ENCODE measurements around the gene C12orf76. TPM values are rescaled to one million over a fixed set of nuclear protein-coding genes. Genes with fewer than 3 reads are reported as not detected.

Gene C12orf76
- polyA plus RNA-seq, 1 of the 3 experiments (the other 2 are of a cell fraction), result 29.2 TPM

DNA sequence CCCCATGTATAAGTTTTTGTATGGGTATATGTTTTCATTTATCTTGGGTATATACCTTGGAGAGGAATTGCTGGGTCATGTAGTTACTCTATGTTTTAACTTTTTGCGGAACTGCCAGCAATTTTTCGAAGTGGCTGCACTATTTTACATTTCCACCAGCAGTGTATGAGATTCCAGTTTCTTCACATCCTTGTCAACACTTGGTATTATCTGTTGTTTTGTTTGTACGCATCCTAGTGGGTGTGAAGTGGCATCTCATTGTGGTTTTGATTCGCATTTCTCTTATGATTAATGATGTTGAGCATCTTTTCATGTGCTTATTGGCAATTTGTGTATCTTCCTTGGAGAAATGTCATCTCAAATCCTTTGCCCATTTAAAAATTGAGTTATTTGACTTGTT is 42.2 kb downstream of the C12orf76 start:
- ChIA-PET POLR2A (no interaction called here), CTCF (no interaction called here)
- 95% methylated on average over 4 of the region's 4 CpGs for WGBS (ENCODE audit: low lambda C conversion rate)
- H3K36me3 ChIP-seq (replicated peaks in 1 of 2; ENCODE audit: control insufficient read depth in 1 of 2, insufficient read depth in 2 of 2, low read length in 1 of 2), result peaks cover 0 to 8% of the 10 kb centered on the region in 2 experiments
- TF ChIP-seq, protein P1, sequence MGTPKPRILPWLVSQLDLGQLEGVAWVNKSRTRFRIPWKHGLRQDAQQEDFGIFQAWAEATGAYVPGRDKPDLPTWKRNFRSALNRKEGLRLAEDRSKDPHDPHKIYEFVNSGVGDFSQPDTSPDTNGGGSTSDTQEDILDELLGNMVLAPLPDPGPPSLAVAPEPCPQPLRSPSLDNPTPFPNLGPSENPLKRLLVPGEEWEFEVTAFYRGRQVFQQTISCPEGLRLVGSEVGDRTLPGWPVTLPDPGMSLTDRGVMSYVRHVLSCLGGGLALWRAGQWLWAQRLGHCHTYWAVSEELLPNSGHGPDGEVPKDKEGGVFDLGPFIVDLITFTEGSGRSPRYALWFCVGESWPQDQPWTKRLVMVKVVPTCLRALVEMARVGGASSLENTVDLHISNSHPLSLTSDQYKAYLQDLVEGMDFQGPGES (IDR thresholded peaks at IDR 0.05; ENCODE audit: low read depth, low read length), result no peak
- TF ChIP-seq ELF1 (IDR thresholded peaks at IDR 0.05) (no peak), RXRA (IDR thresholded peaks at IDR 0.05; ENCODE audit: borderline replicate concordance, low read depth) (no peak), GATA2 (CRISPR knock-in tag; IDR thresholded peaks at IDR 0.05) (no peak), POLR2AphosphoS5 (IDR thresholded peaks at IDR 0.05; ENCODE audit: low read depth, low read length) (no peak), RAD21 (IDR thresholded peaks at IDR 0.05; ENCODE audit: low read length) (no peak), MXI1 (IDR thresholded peaks at IDR 0.05; ENCODE audit: low read depth, low read length) (no peak), NFIC (IDR thresholded peaks at IDR 0.05; ENCODE audit: borderline replicate concordance) (no peak), GABPA (IDR thresholded peaks at IDR 0.05; ENCODE audit: low read depth) (no peak), TEAD4 (IDR thresholded peaks at IDR 0.05; ENCODE audit: borderline replicate concordance, insufficient read depth) (no peak), RFX5 (IDR thresholded peaks at IDR 0.05; ENCODE audit: low read length) (no peak)
- TF ChIP-seq, protein P2, sequence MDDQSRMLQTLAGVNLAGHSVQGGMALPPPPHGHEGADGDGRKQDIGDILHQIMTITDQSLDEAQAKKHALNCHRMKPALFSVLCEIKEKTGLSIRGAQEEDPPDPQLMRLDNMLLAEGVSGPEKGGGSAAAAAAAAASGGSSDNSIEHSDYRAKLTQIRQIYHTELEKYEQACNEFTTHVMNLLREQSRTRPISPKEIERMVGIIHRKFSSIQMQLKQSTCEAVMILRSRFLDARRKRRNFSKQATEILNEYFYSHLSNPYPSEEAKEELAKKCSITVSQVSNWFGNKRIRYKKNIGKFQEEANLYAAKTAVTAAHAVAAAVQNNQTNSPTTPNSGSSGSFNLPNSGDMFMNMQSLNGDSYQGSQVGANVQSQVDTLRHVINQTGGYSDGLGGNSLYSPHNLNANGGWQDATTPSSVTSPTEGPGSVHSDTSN (IDR thresholded peaks at IDR 0.05), result no peak
- TF ChIP-seq, protein P3, sequence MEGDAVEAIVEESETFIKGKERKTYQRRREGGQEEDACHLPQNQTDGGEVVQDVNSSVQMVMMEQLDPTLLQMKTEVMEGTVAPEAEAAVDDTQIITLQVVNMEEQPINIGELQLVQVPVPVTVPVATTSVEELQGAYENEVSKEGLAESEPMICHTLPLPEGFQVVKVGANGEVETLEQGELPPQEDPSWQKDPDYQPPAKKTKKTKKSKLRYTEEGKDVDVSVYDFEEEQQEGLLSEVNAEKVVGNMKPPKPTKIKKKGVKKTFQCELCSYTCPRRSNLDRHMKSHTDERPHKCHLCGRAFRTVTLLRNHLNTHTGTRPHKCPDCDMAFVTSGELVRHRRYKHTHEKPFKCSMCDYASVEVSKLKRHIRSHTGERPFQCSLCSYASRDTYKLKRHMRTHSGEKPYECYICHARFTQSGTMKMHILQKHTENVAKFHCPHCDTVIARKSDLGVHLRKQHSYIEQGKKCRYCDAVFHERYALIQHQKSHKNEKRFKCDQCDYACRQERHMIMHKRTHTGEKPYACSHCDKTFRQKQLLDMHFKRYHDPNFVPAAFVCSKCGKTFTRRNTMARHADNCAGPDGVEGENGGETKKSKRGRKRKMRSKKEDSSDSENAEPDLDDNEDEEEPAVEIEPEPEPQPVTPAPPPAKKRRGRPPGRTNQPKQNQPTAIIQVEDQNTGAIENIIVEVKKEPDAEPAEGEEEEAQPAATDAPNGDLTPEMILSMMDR (IDR thresholded peaks at IDR 0.05), result no peak
- TF ChIP-seq, protein P4, sequence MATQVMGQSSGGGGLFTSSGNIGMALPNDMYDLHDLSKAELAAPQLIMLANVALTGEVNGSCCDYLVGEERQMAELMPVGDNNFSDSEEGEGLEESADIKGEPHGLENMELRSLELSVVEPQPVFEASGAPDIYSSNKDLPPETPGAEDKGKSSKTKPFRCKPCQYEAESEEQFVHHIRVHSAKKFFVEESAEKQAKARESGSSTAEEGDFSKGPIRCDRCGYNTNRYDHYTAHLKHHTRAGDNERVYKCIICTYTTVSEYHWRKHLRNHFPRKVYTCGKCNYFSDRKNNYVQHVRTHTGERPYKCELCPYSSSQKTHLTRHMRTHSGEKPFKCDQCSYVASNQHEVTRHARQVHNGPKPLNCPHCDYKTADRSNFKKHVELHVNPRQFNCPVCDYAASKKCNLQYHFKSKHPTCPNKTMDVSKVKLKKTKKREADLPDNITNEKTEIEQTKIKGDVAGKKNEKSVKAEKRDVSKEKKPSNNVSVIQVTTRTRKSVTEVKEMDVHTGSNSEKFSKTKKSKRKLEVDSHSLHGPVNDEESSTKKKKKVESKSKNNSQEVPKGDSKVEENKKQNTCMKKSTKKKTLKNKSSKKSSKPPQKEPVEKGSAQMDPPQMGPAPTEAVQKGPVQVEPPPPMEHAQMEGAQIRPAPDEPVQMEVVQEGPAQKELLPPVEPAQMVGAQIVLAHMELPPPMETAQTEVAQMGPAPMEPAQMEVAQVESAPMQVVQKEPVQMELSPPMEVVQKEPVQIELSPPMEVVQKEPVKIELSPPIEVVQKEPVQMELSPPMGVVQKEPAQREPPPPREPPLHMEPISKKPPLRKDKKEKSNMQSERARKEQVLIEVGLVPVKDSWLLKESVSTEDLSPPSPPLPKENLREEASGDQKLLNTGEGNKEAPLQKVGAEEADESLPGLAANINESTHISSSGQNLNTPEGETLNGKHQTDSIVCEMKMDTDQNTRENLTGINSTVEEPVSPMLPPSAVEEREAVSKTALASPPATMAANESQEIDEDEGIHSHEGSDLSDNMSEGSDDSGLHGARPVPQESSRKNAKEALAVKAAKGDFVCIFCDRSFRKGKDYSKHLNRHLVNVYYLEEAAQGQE (IDR thresholded peaks at IDR 0.05; ENCODE audit: low read depth, low read length), result no peak
- TF ChIP-seq, protein P5, sequence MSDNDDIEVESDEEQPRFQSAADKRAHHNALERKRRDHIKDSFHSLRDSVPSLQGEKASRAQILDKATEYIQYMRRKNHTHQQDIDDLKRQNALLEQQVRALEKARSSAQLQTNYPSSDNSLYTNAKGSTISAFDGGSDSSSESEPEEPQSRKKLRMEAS (IDR thresholded peaks at IDR 0.05; ENCODE audit: low read depth), result no peak
- TF ChIP-seq, protein P6, sequence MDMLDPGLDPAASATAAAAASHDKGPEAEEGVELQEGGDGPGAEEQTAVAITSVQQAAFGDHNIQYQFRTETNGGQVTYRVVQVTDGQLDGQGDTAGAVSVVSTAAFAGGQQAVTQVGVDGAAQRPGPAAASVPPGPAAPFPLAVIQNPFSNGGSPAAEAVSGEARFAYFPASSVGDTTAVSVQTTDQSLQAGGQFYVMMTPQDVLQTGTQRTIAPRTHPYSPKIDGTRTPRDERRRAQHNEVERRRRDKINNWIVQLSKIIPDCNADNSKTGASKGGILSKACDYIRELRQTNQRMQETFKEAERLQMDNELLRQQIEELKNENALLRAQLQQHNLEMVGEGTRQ (IDR thresholded peaks at IDR 0.05; ENCODE audit: borderline replicate concordance, low read depth, low read length), result no peak
- peaks cover 0 to 16% of the 10 kb centered on the region in 2 experiments; a peak in 2 of 4 replicates for H3K4me1 ChIP-seq (ENCODE audit: control insufficient read depth in 1 of 2, insufficient read depth in 2 of 2, low read depth in 1 of 2, low read length in 1 of 2)
- no peaks in the 10 kb centered on the region for H3K27me3 ChIP-seq (ENCODE audit: insufficient read depth)
- H3F3A ChIP-seq (replicated peaks; ENCODE audit: insufficient read depth), result peaks cover 5% of the 10 kb centered on the region
- no peak for DNase-seq
- H3K9me2 ChIP-seq, result no peaks in the 10 kb centered on the region
- peaks cover 98% of the 10 kb centered on the region for H3K79me2 ChIP-seq (ENCODE audit: insufficient read depth)
- no peaks in the 10 kb centered on the region for H3K9me3 ChIP-seq
- no peak overlapping the region for H3K4me3 ChIP-seq (ENCODE audit: low read depth in 2 of 2, low read length in 1 of 2)
- H3K27ac ChIP-seq (ENCODE audit: low read depth in 2 of 2, low read length in 1 of 2), result no peak overlapping the region
- H3K9ac ChIP-seq, result no peak overlapping the region
- H4K20me1 ChIP-seq (ENCODE audit: insufficient read depth), result no peaks in the 10 kb centered on the region; the same call in 1 of the 2 replicates
- no peak overlapping the region for H3K4me2 ChIP-seq
- no peak overlapping the region for H2AFZ ChIP-seq (ENCODE audit: low read depth)
